Activated T-cell treated with anti-CD3 and anti-CD28 coated beads for 24 hours (primary cell): ENCODE data around the gene ADGB.

Experiments
- DNase-seq: peaks from one replicate; pipeline ENCODE4 v3.0.0-alpha.2; 2020; ENCODE audit warnings: low read depth

ADGB gene

DNA sequence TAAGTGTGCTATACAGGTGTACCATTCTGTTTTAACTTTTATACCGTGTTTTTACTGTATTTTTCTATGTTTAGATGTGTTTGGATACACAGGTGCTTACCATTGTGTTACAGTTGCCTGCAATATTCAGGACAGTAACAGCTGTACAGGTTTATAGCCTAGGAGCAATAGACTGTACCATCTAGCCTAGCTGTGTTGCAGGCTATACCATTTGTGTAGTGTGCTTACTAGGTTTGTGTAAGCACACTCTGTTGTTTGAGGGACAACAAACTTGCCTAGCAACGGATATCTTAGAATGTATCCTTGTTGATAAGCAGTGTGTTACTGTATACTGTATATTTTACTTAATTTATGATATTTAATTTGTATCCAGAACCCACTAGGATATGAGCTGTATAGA is 35.2 kb downstream of the ADGB start:
- no peak for DNase-seq

DNA sequence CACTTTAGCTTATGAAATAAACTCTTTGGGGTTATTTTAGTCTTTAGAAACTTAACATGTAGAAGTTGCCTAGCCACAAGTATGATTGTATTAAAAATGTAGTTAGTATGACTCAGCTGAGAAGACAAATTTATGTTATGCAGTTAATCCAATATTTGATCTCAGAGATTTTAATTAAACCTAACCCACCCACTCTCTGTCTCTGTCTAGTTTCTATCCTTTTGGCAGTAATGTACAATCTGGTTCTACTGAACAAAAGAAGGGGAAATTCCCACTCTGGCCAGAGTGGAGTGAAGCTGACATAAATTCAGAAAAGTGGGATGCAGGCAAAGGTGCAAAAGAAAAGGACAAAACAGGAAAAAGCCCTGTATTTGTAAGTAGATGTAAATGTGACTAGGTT is 36.4 kb downstream of the ADGB start:
- no peak for DNase-seq

DNA sequence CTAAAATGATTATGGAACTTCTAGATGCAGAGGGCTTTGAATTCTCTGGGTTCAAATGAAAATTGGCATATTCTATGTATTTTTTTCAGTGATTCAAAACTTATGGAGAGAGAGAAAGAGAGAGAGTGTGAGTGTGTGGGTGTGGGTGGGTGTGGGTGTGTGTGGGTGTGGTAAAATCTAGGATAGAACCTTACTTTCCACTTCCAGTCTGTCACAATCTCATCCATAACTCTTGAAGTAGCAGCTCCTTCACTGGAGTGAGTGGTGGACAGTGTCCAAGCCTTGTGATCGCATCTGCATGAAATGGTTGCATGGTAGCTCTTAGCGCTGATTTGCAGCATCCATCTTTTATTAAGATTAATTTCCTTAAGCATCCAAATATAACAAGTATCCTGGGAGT is 37.7 kb downstream of the ADGB start:
- no peak for DNase-seq

DNA sequence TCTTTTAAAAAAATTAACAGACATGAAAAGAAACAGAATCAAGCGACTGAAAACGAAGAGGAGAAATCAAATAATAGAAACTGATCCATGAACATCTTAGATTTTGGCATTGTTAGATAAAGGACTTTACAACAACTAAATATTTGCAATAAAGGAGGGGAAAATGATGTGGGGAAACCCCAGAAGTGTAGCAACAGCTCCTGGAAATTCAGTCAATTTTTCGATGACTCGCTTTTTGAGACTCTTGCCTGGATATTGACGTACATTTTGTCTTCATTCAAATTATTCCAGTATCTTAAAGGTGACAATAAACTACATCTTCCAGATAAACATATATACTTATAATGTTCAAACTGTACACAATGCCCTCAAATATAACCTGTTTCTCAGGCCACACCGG is 44.1 kb downstream of the ADGB start:
- no peak for DNase-seq

DNA sequence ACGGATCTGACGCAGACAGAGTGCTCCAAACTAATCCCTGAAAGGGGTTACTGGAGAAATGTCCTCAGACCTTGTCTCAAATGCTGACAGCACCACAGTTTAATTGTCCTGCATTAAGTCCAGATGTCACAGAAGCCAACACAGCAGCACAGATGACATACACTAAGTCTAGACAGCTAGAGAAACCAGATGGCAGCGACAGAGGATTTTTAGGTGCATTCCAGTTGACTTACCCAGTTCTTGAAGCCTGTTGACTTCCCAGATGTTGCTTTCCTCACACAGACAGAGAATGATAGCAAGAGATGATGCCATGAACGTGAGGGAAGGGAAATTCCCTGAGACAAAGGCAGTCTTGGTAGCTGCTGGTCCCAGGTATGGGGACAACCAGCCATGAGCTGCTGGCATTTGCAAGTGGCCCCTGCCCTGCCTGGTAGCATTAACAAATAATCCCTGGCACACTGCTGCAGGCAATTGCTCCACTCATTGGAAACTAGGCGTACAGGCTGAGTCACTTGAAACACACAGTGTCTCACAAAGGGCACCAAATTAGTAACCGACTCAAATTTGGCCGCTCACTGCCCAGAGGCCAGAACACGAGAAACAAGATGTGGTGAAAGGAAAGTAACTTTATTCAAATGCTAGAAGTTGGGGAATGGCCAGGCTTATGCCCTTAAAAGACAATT is 52.2 kb downstream of the ADGB start:
- DNase-seq: no peak

DNA sequence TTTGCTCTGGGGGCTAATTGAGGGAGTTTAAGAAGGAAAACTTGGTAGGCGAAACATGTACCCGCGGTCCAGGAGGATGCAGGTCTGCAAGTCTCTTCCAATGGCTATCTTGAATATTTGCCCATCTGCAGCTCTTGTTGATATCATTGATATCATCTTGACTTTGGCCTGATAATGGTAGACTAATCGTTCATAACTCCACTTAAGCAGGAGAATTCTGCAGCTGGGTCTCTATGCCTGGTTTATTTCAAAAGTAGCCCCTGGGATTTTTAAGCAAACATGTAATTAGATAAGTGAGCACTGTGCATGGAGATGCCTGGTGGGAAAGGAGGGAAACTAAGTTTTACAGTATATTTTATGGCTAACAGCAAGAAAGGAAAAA is 52.7 kb downstream of the ADGB start:
- no peak for DNase-seq

DNA sequence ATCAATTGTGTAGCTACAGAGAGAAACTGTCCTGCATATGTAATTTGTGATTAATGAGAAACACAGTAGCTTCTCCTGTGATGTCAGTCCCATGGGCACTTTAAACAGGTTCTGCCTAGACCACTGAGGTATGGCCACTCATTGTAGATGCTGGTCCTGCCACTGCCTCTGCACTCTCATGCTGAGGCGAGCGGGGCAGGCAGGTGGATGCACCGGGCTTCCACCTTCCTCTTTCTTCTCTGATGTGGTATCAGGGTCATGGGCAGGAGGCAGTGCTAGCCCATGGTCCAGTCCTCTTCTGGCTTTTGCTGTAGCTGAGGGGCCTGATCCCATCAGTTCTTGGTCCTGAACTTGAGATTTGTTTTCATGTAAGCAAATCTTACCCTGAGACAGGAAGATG is 58.7 kb downstream of the ADGB start:
- no peak for DNase-seq

DNA sequence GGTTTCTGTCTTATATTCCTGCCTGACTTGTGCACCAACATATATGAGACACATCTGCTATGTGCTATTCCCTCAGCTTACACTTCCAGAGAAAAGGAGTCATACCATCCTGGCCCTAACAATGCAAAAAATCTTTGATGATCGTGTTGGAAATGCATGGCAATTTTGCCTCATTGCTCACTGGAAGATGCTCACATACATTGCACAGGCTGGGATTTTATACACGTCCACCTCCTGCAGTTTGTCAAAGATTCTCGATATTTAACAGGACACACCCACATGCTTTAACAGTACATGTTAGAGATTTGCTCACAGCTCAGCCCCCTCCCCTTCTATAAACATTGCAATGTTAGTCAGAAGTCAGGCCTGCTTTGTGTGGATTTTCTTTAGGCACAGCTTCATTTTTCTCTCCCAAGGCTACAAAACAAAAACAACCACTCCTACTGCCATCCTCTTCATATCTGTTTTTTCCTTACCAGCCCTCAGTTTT is 66.1 kb downstream of the ADGB start:
- no peak for DNase-seq

DNA sequence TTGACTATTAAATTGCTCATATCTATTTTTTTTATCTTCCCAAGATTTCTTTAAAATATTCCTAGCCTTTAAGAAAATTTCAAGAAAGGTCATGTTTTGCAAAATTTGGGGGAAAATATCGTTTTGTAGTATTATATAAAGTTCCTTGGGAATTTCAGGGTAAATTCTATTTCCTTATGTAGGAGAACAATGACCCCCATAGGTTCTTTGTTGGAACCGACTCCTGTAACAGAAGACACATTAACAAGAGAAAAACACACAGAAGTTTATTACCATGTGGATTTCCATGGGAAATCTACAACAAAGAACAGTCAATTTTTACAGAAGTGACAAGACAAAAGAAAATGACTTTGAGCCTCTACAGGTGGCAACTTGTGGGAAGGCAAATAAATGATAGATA is 68.1 kb downstream of the ADGB start:
- no peak for DNase-seq

DNA sequence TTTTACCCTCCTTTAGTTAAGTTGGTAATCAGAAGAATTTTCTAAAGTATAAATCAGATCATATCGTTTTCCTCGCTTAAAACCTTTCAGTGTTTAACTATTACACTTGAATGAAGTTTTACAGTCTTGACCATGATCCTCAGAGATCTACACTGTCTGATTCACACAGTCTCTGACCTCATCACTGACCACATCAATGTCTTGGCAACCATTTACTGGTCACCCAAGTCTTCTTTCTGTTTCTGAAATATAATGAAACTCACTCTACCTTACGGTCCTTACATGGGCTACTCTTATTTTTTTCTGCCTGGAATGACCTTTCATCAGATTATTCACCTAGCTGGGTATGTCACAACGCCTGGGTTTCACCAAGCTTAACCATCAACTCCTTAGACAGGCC is 71.4 kb downstream of the ADGB start:
- DNase-seq: no peak

DNA sequence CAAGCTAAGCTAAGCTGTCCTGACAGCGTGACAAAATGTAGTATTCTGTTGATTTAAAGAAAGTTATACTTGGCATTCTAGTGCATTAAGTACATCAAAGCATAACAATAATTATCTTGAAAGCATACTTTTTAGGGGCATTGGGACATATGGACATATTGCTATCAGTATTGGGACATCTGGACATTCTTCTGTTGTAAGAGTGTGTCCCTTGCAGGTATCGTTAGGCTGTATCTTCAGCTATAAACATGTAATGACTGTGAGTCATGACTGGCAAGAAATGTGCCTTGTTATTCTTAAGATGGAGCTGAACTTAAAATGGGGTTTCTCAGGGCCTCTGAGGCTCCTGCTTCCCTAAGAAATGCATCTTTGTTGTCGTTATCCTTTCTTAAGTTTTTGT is 74.3 kb downstream of the ADGB start:
- no peak for DNase-seq

DNA sequence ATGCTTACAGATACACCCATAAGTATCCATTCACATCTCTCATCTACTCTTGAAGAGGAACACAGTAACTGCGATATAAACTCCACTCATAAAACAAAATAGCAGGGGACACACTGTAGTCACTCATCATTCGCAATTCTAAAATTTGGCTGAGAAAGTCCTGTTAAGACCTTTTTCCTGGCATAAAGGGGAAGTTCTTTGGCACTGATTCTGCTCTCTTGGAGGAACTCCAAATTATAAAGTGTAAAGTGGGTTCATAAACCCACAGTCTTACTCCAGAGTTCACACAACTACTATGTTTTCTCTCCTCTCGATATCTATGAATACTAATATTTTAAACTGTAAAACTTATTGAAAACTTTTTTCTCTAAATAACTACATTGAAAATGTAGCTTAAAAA is 80.6 kb downstream of the ADGB start:
- no peak for DNase-seq

DNA sequence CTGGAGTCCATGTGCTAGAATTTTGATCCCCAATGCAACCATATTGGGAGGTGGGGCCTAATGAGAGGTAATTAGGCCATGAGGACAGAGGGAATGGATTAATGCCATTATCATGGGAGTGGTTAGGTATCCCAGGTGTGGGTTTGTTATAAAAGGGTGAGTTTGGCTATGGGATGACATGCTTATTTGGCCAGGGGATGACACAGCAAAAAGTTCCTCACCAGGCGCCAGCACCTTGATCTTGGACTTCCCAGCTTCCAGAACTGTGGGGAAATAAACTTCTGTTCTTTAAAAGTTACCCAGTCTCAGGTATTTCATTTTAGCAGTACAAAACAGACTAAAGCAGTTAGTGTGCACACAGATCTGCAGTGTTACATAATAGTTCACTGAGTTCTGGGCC is 84.1 kb downstream of the ADGB start:
- no peak for DNase-seq

DNA sequence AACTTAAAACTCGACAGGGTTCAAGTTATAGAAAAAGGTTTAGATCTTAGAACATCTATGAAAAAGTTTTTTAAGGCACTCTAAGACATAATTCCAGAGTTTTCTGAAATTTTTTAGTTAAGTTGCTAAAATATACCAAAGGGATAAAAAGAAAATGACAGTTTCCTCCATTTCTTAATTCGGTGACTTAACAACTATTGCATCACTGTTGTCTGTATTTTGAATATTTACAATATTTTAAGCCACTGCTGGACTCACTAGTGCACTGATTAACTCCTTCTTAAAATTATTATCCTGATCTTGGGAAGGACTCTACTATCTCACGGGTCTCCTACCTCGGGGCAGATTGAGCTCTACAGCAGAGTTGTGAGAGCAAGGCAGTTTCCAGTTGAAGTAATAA is 91.0 kb downstream of the ADGB start:
- DNase-seq: no peak

DNA sequence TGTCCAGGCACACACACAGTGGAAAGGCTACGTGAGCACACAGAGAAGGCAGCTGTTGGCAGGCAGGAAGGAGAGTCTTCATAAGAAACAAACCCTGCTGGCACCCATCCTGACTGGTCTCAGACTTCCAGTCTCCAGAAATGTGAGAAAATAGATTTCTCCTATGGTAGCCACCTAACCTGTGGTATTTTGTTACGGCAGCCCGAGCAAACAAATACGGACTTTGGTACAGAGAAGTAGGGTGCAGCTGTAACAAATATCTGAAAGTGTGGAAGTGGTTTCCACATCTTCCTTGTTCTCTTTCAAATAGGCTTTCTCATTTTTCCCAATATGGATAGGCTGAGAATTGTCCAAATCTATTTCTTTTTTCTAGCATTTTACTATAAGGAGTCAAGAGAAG is 94.6 kb downstream of the ADGB start:
- no peak for DNase-seq

DNA sequence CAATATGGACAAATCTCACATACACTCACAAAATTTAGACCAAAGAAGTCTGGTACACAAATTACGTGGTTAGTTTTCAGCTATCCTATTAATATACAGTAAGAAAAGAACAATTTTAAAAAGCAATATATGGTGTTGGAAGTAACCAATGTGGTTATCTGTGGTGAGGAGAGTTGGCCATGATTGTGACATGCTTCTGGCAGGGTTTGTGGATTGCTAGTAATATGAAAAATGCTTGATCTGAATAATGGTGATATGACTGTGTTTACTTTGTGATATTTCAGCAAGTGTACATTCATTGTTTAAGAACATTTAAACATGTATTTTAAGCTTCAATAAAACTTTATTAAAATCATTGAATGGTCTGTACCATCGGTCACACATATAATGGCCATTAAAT is 99.1 kb downstream of the ADGB start:
- no peak for DNase-seq

DNA sequence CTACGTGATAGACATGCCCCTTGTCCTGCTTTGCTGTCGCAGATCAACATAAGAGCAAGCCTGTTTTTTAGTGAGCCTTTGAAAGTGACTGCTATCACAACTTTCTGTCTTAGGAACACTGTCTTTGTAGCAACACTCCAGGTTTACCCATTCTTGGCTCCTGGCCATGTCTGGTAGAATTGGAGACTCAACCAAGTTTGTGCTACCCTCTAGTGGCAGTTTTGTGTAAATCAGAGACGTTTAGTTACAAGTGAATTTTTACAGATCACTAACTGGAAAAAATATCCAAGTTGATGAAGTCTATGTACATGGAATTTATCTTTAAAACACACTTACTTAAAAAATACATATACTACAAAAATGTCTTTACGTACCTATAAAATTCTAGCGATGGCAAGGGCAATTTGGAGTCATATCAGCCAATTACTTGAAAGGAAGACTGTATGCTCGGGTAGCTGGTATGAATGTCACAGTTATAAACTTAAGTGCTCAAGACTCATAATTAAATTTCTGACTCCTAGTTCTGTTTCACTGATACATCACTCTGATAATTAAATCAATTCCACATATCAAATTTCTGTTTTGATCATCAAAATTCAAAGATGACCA is 101.4 kb downstream of the ADGB start:
- DNase-seq: peak; percentile 36

DNA sequence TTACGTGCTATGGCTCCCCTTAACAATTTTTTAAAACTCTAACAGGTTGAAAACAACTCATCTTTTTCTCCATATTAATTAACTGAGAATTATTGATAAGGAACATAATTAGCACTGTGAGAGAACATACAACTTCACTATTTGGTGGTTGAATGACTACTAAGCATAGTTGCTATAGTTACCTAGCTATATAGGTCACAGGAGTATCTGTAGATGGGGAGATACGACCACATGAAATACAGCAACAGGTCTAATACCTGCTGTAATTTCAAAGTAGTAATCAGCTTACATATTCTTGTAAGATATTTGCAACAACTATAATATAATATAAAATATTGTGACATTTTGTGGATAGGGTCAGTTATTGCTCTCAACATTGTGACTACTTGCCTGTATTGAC is 102.9 kb downstream of the ADGB start:
- no peak for DNase-seq

DNA sequence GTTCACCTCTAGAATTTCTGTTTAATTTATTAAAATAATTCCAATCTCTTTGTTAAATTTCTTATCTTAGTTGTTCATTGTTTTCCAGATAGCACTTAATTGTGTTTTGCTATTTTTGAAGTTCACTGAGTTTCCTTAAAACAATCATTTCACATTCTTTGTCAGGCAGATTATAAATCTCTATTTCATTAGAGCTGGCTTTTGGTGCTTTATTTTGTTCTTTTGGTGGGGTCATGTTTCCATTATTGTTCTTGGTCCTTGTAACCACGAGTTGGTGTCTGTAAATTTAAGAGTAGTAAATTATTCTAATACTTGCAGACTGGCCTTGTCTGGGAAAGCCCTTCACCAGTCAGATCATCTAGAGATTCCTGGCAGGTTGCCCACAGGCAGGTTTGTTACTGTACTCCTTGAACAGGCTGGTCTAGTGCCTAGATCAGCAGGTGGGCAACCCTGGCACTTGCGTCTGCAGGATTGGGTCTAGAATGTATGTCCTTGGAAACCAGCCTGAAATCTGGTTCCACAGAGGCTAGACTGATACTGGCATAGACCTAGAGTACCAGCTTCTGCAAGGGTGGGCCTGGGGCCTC is 110.4 kb downstream of the ADGB start:
- no peak for DNase-seq

DNA sequence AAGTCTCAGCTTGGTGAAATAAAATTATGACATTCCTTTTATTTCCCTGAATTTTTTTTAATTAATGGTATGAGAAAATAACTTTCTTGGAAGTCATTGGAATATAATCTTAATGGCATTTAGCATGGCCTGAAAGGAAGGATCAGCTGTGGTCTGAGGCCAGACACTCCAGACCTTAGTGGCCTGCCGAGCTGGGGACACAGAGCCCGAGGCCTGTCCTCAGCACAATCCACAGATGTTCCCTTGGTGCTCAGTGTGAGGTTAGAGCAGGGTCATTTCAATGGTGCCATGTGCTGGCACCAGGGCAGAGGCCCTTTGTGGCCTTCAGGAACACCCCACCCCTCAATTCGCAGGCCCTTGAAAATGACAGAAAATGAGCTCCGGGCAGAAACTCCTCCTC is 120.6 kb downstream of the ADGB start:
- DNase-seq: no peak

DNA sequence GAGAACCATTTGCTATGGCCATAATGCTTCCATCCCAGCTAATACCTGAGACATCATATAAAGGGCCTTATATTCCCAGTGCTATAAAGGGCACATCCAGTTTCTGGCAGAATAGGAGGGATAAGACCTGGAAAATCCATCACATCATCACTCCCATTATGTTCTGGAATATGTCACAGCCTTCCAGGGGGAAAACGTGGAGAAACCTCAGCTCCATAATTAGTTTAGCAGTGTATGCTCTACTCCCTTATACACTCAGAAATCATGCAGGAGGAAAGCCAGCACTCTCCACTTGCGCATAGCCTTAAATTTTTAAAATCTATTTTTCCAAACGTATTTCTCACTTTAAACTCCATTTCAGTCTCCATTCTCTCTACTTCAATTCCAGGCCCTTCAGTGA is 140.9 kb downstream of the ADGB start:
- DNase-seq: no peak

DNA sequence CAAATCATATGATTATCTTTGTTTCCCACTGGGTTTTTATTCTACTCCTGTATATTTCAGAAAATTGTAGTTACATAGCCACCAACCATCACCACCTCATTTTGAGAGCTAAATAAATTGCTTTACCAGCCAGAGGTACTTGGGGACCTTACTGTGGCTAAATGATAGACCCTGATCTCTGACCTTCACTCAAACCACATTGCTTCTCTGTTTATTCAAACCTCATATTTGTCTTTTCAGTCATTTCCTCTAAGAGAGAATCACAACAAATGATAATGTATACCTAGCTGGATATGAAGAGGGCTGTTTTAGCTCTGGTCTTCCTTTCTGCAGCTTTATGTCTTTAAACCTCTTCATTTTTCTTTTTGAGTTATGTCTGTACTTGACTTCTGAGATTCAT is 142.8 kb downstream of the ADGB start:
- DNase-seq: no peak

DNA sequence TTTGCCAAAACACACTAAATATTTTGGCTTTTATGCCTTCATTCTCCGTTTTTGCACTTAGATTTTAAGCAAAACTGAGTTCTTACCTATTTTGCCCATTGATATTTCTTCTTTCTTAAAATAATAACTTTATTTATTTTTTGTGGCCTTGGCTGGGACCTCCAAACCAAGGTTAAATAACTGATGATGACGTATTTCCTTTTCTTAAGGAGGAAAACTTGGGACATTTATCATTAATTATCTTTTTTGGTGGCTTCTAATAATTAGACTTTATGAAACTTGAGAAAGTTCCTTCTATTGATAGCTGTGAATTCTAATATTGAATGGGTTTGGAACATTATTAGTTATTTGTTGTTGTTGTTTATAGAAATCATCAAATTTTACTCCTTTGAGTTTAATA is 154.5 kb downstream of the ADGB start:
- DNase-seq: no peak

DNA sequence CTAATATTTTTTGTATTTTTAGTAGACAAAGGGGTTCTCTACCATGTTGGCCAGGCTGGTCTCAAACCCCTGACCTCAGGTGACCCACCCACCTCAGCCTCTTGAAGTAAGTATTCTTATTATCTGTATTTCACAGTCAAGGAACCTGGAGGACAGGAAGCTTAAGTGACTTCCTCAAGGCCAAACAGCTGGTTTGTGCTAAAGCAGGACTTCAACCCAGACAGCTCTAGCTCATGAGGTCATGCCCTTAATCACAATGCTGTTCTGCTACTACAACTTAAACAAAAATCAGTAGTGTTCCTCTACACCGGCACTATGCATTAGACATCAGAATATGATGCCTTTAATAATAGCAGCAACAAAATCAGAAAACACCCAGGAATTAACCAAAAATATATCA is 168.9 kb downstream of the ADGB start:
- DNase-seq: no peak
